Measurements from ENCODE around the gene IGLL5.

The IGLL5 gene

GRCh38 chr22:22863001-22863400 lies 24.6 kb upstream of the IGLL5 start:
- no peak for DNase-seq (ENCODE audit: low spot score)

GRCh38 chr22:22865311-22866072 lies 22.1 kb upstream of the IGLL5 start:
- DNase-seq (ENCODE audit: low spot score), result no peak

- no peak for DNase-seq (ENCODE audit: low spot score)
Measured at GRCh38 chr22:22866381-22867111, 21.1 kb upstream of the IGLL5 start.

- no peak for DNase-seq (ENCODE audit: low spot score)
Measured at GRCh38 chr22:22867996-22868715, 19.5 kb upstream of the IGLL5 start.

- DNase-seq (ENCODE audit: low spot score), result no peak
Measured at GRCh38 chr22:22870577-22871404, 16.8 kb upstream of the IGLL5 start.

GRCh38 chr22:22871536-22872278 lies 15.9 kb upstream of the IGLL5 start:
- no peak for DNase-seq (ENCODE audit: low spot score)

GRCh38 chr22:22872722-22873708 lies 14.6 kb upstream of the IGLL5 start:
- DNase-seq (ENCODE audit: low spot score), result no peak

GRCh38 chr22:22877523-22878210 lies 9.9 kb upstream of the IGLL5 start:
- peak; percentile 65 for DNase-seq (ENCODE audit: low spot score)

GRCh38 chr22:22878211-22878570 lies 9.4 kb upstream of the IGLL5 start:
- DNase-seq (ENCODE audit: low spot score), result no peak

GRCh38 chr22:22878801-22879674 lies 8.6 kb upstream of the IGLL5 start:
- DNase-seq (ENCODE audit: low spot score), result no peak

- DNase-seq (ENCODE audit: low spot score), result no peak
Measured at GRCh38 chr22:22879675-22880155, 7.9 kb upstream of the IGLL5 start.

GRCh38 chr22:22880645-22881044 lies 7.0 kb upstream of the IGLL5 start:
- no peak for DNase-seq (ENCODE audit: low spot score)

GRCh38 chr22:22881116-22882000 lies 6.3 kb upstream of the IGLL5 start:
- no peak for DNase-seq (ENCODE audit: low spot score)

GRCh38 chr22:22882033-22882717 lies 5.4 kb upstream of the IGLL5 start:
- no peak for DNase-seq (ENCODE audit: low spot score)

GRCh38 chr22:22883090-22883727 lies 4.4 kb upstream of the IGLL5 start:
- no peak for DNase-seq (ENCODE audit: low spot score)

All from RKO (cell line).